ENCODE data around the gene PLPPR5. TPM values are rescaled to one million over a fixed set of nuclear protein-coding genes. Genes with fewer than 3 reads are reported as not detected.

PLPPR5 gene
- total and polyA plus RNA-seq, 2 of the 4 experiments (the other 2 are of a cell fraction): under 0.01 to 0.05 TPM

DNA sequence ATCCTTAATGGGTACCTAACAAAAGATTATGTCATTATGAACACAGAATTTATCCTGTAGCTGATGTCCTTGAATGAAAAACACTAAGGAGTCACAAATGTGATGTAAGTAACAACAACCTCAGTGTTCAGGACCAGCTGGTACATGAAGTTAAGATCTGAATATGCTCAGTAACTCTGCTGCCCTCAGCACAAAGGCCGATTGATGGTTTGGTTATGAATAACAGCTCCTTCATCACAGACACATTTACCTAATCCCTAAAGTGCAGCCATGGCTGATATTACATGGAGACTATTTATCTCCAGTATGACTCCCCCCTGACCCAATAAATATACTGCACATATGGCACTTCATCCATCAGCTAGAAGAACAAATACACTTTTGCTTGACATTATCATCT is 75.2 kb downstream of the PLPPR5 start:
- Histone ChIP-seq H2AK5ac (ENCODE audit: low read depth, low read length) (no peak overlapping the region), H3K9me3 (ENCODE audit: control insufficient read depth, insufficient read depth, low read length) (no peaks in the 10 kb centered on the region), H3K56ac (ENCODE audit: extremely low read depth, insufficient read depth, low read length) (no peak overlapping the region), H3K4me3 (ENCODE audit: insufficient read depth, low read depth, low read length) (no peak overlapping the region), H3K18ac (ENCODE audit: low read depth, low read length) (no peak overlapping the region), H2BK5ac (ENCODE audit: low read depth, low read length, poor library complexity, severe bottlenecking) (no peak overlapping the region), H2BK120ac (ENCODE audit: low read depth, low read length) (no peak overlapping the region), H3K27ac (ENCODE audit: insufficient read depth, low read length) (no peak overlapping the region), H4K91ac (ENCODE audit: insufficient read depth, low read depth, low read length) (no peak overlapping the region), H2BK20ac (ENCODE audit: low read depth, low read length) (no peak overlapping the region), H3K9ac (ENCODE audit: low read depth, low read length) (no peak overlapping the region), H3K23ac (ENCODE audit: low read depth, low read length) (no peak overlapping the region), H4K5ac (ENCODE audit: low read depth, low read length) (no peak overlapping the region), H3K36me3 (ENCODE audit: control insufficient read depth, insufficient read depth, low read length) (no peaks in the 10 kb centered on the region), H2BK15ac (ENCODE audit: low read depth, low read length) (no peak overlapping the region), H3K4ac (ENCODE audit: low read depth, low read length) (no peak overlapping the region), H3K9me1 (ENCODE audit: insufficient read depth, low read length) (no peaks in the 10 kb centered on the region), H3K4me2 (ENCODE audit: low read depth, low read length) (no peak overlapping the region), H4K8ac (ENCODE audit: low read depth in 2 of 2, low read length in 2 of 2) (no peak overlapping the region), H2AK9ac (replicated peaks; ENCODE audit: low read depth, low read length, poor library complexity) (no peak overlapping the region), H2AFZ (replicated peaks; ENCODE audit: low read length, poor library complexity) (no peak overlapping the region), H3K14ac (replicated peaks; ENCODE audit: low read depth, low read length) (no peak overlapping the region), H3K79me1 (ENCODE audit: low read depth in 1 of 2, low read length in 2 of 2) (no peaks in the 10 kb centered on the region), H3K4me1 (ENCODE audit: control insufficient read depth, insufficient read depth, low read length) (no peaks in the 10 kb centered on the region), H4K20me1 (ENCODE audit: insufficient read depth, low read length) (no peaks in the 10 kb centered on the region), H3K27me3 (ENCODE audit: control insufficient read depth, insufficient read depth, low read length) (peaks cover 2% of the 10 kb centered on the region)
- intact Hi-C loops (cut with micrococcal nuclease): no loop called here
- BruUV-seq (replicated peaks): no TSS peak
- ATAC-seq (ENCODE audit: low read depth) (no peak), DNase-seq (no peak)
- no peak for TF ChIP-seq CEBPB (IDR thresholded peaks at IDR 0.05; ENCODE audit: low read depth, low read length)
- TF ChIP-seq, protein P1, sequence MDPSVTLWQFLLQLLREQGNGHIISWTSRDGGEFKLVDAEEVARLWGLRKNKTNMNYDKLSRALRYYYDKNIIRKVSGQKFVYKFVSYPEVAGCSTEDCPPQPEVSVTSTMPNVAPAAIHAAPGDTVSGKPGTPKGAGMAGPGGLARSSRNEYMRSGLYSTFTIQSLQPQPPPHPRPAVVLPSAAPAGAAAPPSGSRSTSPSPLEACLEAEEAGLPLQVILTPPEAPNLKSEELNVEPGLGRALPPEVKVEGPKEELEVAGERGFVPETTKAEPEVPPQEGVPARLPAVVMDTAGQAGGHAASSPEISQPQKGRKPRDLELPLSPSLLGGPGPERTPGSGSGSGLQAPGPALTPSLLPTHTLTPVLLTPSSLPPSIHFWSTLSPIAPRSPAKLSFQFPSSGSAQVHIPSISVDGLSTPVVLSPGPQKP (IDR thresholded peaks at IDR 0.05; ENCODE audit: borderline replicate concordance, low read depth, low read length): no peak
- no peak for TF ChIP-seq RAD21 (IDR thresholded peaks at IDR 0.05; ENCODE audit: low read length)
- TF ChIP-seq CHD1 (IDR thresholded peaks at IDR 0.05; ENCODE audit: low read depth, low read length): no peak
- TF ChIP-seq POLR2A (IDR thresholded peaks at IDR 0.05; ENCODE audit: low read depth, low read length): no peak
- no peak for TF ChIP-seq MAFK (IDR thresholded peaks at IDR 0.05; ENCODE audit: low read depth, low read length)
- TF ChIP-seq SMC3 (IDR thresholded peaks at IDR 0.05; ENCODE audit: low read depth, low read length): no peak
- TF ChIP-seq MAZ (IDR thresholded peaks at IDR 0.05; ENCODE audit: borderline replicate concordance, low read depth, low read length): no peak
- no peak for TF ChIP-seq FOS (IDR thresholded peaks at IDR 0.05; ENCODE audit: low read depth, low read length)
- no peak for TF ChIP-seq BHLHE40 (IDR thresholded peaks at IDR 0.05; ENCODE audit: low read depth, low read length)
- TF ChIP-seq RFX5 (IDR thresholded peaks at IDR 0.05; ENCODE audit: low read depth, low read length): no peak
- no peak for TF ChIP-seq MXI1 (IDR thresholded peaks at IDR 0.05; ENCODE audit: borderline replicate concordance, low read depth, low read length)
- POLR2A ChIA-PET (ENCODE audit: unreplicated experiment): no interaction called here
- CTCF ChIA-PET: no interaction called here
- in situ Hi-C loops (cut with MboI; ENCODE audit: low sequenced_read_pairs): no loop called here
- no CpG with 5 or more reads among the region's 1 CpG for WGBS, 2 experiments (ENCODE audit: extremely low coverage in 2 of 2, insufficient read length in 1 of 2)
- dilution Hi-C loops (cut with HindIII; ENCODE audit: low sequenced_read_pairs, unreplicated experiment): no loop called here
